IMR-90 (cell line): ENCODE results near the gene OR7G2. TPM values are rescaled to one million over a fixed set of nuclear protein-coding genes. Genes with fewer than 3 reads are reported as not detected.

ENCODE experiments used
- ATAC-seq: fragments of 200-7000 bp; cut with Tn5 transposase; 2 replicates; pipeline ENCODE4 v1.9.1; 2020; ENCODE audit warnings: low read depth, mild to moderate bottlenecking, moderate library complexity
- BruUV-seq: library from RNA; stranded (reverse); fragments of 400-500 nt; replicated peaks from 2 replicates; lab custom pipeline; 2021; lab: Mats Ljungman, UMichigan
- CTCF ChIA-PET: fragments of 300-600 bp; formaldehyde crosslinking; extraction: SDS; loops from one replicate; lab custom pipeline; 2021; ENCODE audit warnings: antibody characterized with exemption; lab: Yijun Ruan, JAX
- POLR2A ChIA-PET: fragments of 300-600 bp; sonication (Branson Sonifier 250); formaldehyde crosslinking; loops from one replicate; lab custom pipeline; 2022; ENCODE audit warnings: antibody characterized with exemption; ENCODE audit not compliant: unreplicated experiment; lab: Charles Lee
- DNase-seq: peaks from one replicate; pipeline ENCODE4 v3.0.0; 2013
- H2AFZ ChIP-seq: replicated peaks from 2 replicates; pipeline ENCODE3; 2013; ENCODE audit warnings: low read length, mild to moderate bottlenecking; ENCODE audit not compliant: poor library complexity
- H2AK5ac ChIP-seq: 2 replicates; pipeline ENCODE4 v1.6.1; 2013; ENCODE audit warnings: low read depth, low read length, inconsistent platforms
- H2AK9ac ChIP-seq: replicated peaks from 2 replicates; pipeline ENCODE3; 2013; ENCODE audit warnings: mild to moderate bottlenecking, low read depth, low read length, moderate library complexity; ENCODE audit not compliant: poor library complexity
- H2BK120ac ChIP-seq: 2 replicates; pipeline ENCODE4 v1.6.1; 2013; ENCODE audit warnings: low read depth, low read length, inconsistent platforms
- H2BK15ac ChIP-seq: 3 replicates; pipeline ENCODE4 v1.6.1; 2013; ENCODE audit warnings: low read depth, low read length, inconsistent platforms
- H2BK20ac ChIP-seq: 2 replicates; pipeline ENCODE4 v1.6.1; 2013; ENCODE audit warnings: low read depth, mild to moderate bottlenecking, inconsistent platforms, low read length, moderate library complexity
- H2BK5ac ChIP-seq: 2 replicates; pipeline ENCODE4 v1.6.1; 2013; ENCODE audit warnings: mild to moderate bottlenecking, low read depth, low read length, inconsistent platforms; ENCODE audit not compliant: poor library complexity, severe bottlenecking
- H3K14ac ChIP-seq: replicated peaks from 2 replicates; pipeline ENCODE4 v1.6.1; 2013; ENCODE audit warnings: low read depth, low read length, inconsistent platforms
- H3K18ac ChIP-seq: 2 replicates; pipeline ENCODE4 v1.6.1; 2013; ENCODE audit warnings: low read depth, low read length, control low read depth
- H3K23ac ChIP-seq: 2 replicates; pipeline ENCODE4 v1.6.1; 2013; ENCODE audit warnings: low read depth, low read length, inconsistent platforms
- H3K27ac ChIP-seq: 2 replicates; pipeline ENCODE4 v1.5.1; 2013; ENCODE audit warnings: mild to moderate bottlenecking, control low read depth, low read length; ENCODE audit not compliant: insufficient read depth
- H3K27me3 ChIP-seq: 2 replicates; pipeline ENCODE4 v1.6.1; 2013; ENCODE audit warnings: low read length; ENCODE audit not compliant: control insufficient read depth, insufficient read depth
- H3K36me3 ChIP-seq: 2 replicates; pipeline ENCODE4 v1.6.1; 2013; ENCODE audit warnings: low read length, mixed read lengths; ENCODE audit not compliant: control insufficient read depth, insufficient read depth
- H3K4ac ChIP-seq: 2 replicates; pipeline ENCODE4 v1.6.1; 2013; ENCODE audit warnings: low read depth, low read length, inconsistent platforms
- H3K4me1 ChIP-seq: 2 replicates; pipeline ENCODE4 v1.6.1; 2013; ENCODE audit warnings: low read length, mixed read lengths; ENCODE audit not compliant: control insufficient read depth, insufficient read depth
- H3K4me2 ChIP-seq: 2 replicates; pipeline ENCODE4 v1.6.1; 2013; ENCODE audit warnings: low read depth, mild to moderate bottlenecking, control low read depth, low read length, moderate library complexity
- H3K4me3 ChIP-seq: 2 replicates; pipeline ENCODE4 v1.5.1; 2013; ENCODE audit warnings: low read depth, mild to moderate bottlenecking, control low read depth, low read length, moderate library complexity; ENCODE audit not compliant: insufficient read depth
- H3K56ac ChIP-seq: 2 replicates; pipeline ENCODE4 v1.6.1; 2013; ENCODE audit warnings: low read length, inconsistent platforms; ENCODE audit not compliant: insufficient read depth; ENCODE audit errors: extremely low read depth
- H3K79me1 ChIP-seq, 2 experiments: 2 replicates each; pipeline ENCODE4 v1.6.1; 2013; ENCODE audit warnings: low read length in 2 of 2, inconsistent platforms in 1 of 2, low read depth in 1 of 2
- H3K9ac ChIP-seq: 2 replicates; pipeline ENCODE4 v1.6.1; 2013; ENCODE audit warnings: low read depth, low read length, control low read depth
- H3K9me1 ChIP-seq: 2 replicates; pipeline ENCODE4 v1.6.1; 2013; ENCODE audit warnings: low read length, inconsistent platforms; ENCODE audit not compliant: insufficient read depth
- H3K9me3 ChIP-seq: 2 replicates; pipeline ENCODE4 v1.6.1; 2013; ENCODE audit warnings: low read length; ENCODE audit not compliant: control insufficient read depth, insufficient read depth
- H4K20me1 ChIP-seq: 2 replicates; pipeline ENCODE4 v1.6.1; 2013; ENCODE audit warnings: low read length, inconsistent platforms; ENCODE audit not compliant: insufficient read depth
- H4K5ac ChIP-seq: 2 replicates; pipeline ENCODE4 v1.6.1; 2013; ENCODE audit warnings: mild to moderate bottlenecking, low read depth, low read length, control low read depth
- H4K8ac ChIP-seq, 2 experiments: 2 replicates each; pipeline ENCODE4 v1.6.1; 2013; ENCODE audit warnings: low read depth in 2 of 2, low read length in 2 of 2, control low read depth in 1 of 2, inconsistent platforms in 1 of 2
- H4K91ac ChIP-seq: 2 replicates; pipeline ENCODE4 v1.6.1; 2013; ENCODE audit warnings: low read depth, low read length, inconsistent platforms; ENCODE audit not compliant: insufficient read depth
- BHLHE40 ChIP-seq: fragments of 150-350 bp; IDR thresholded peaks from 2 replicates; pipeline ENCODE4 v1.6.1; 2016; ENCODE audit warnings: mild to moderate bottlenecking, low read depth, low read length
- CEBPB ChIP-seq: IDR thresholded peaks from 2 replicates; pipeline ENCODE4 v1.6.1; 2012; ENCODE audit warnings: low read depth, low read length, improper control_type of control experiment
- CHD1 ChIP-seq: IDR thresholded peaks from 2 replicates; pipeline ENCODE4 v1.6.1; 2012; ENCODE audit warnings: low read depth, low read length, improper control_type of control experiment
- MAFK ChIP-seq: IDR thresholded peaks from 2 replicates; pipeline ENCODE4 v1.6.1; 2012; ENCODE audit warnings: low read depth, low read length, improper control_type of control experiment
- MAZ ChIP-seq: IDR thresholded peaks from 2 replicates; pipeline ENCODE4 v1.6.1; 2012; ENCODE audit warnings: low read depth, mild to moderate bottlenecking, low read length, improper control_type of control experiment, moderate library complexity, borderline replicate concordance
- NFE2L2 ChIP-seq: fragments of 150-350 bp; IDR thresholded peaks from 2 replicates; pipeline ENCODE4 v1.6.1; 2016; ENCODE audit warnings: low read depth, mild to moderate bottlenecking, low read length
- POLR2A ChIP-seq: IDR thresholded peaks from 2 replicates; pipeline ENCODE4 v1.6.1; 2012; ENCODE audit warnings: mild to moderate bottlenecking, low read depth, low read length
- RAD21 ChIP-seq: IDR thresholded peaks from 2 replicates; pipeline ENCODE4 v1.6.1; 2012; ENCODE audit warnings: low read length, improper control_type of control experiment
- RCOR1 ChIP-seq: IDR thresholded peaks from 2 replicates; pipeline ENCODE4 v1.6.1; 2012; ENCODE audit warnings: mild to moderate bottlenecking, low read length, improper control_type of control experiment; ENCODE audit not compliant: insufficient replicate concordance
- RFX5 ChIP-seq: IDR thresholded peaks from 2 replicates; pipeline ENCODE4 v1.8.0; 2012; ENCODE audit warnings: low read depth, mild to moderate bottlenecking, low read length, moderate library complexity
- SMC3 ChIP-seq: fragments of 150-350 bp; IDR thresholded peaks from 2 replicates; pipeline ENCODE4 v1.6.1; 2016; ENCODE audit warnings: low read depth, mild to moderate bottlenecking, antibody characterized with exemption, low read length, moderate library complexity
- WGBS, 2 experiments: methylation state at CpG; one replicate each; pipeline versions ENCODE4 v1.1.5 to v1.1.7; 2013; ENCODE audit warnings: missing lambda C conversion rate in 2 of 2; ENCODE audit not compliant: insufficient read length in 1 of 2; ENCODE audit errors: extremely low coverage in 2 of 2; 5-methylcytosine and 5-hydroxymethylcytosine counted together
- dilution Hi-C: fragments of 300-500 bp; cut with HindIII; formaldehyde crosslinking; loops from one replicate; pipeline ENCODE4 v1.14.3; 2018; ENCODE audit warnings: low sequenced_read_pairs; ENCODE audit not compliant: unreplicated experiment
- in situ Hi-C: fragments of 300-500 bp; cut with MboI; formaldehyde crosslinking; loops from 3 replicates; pipeline ENCODE4 v1.14.3; 2019; ENCODE audit warnings: low sequenced_read_pairs, inconsistent platforms, mixed read lengths
- intact Hi-C: fragments of 100-400 bp; cut with micrococcal nuclease; formaldehyde crosslinking; loops from 2 replicates; pipeline ENCODE4 v1.10.0; 2022
- polyA plus RNA-seq, 3 experiments: library from polyadenylated mRNA; depleted of rRNA; stranded (reverse); fragments of >200 nt; gene quantifications; 2 replicates each; pipeline ENCODE4 v1.2.3, GENCODE V29; 2012; ENCODE audit warnings: low replicate concordance in 1 of 3
- total RNA-seq: library from RNA; depleted of rRNA; stranded (reverse); fragments of >200 nt; gene quantifications from 2 replicates; pipeline ENCODE4 v1.2.3, GENCODE V29; 2012
- TF ChIP-seq, protein P1 (sequence below): fragments of 150-350 bp; IDR thresholded peaks from 2 replicates; pipeline ENCODE4 v1.6.1; 2017; ENCODE audit warnings: mild to moderate bottlenecking, antibody characterized with exemption, low read length, low read depth
- TF ChIP-seq, protein P2 (sequence below): conservative IDR thresholded peaks from 2 replicates; pipeline ENCODE4 v1.5.1; 2012; ENCODE audit warnings: mild to moderate bottlenecking, low read depth, low read length, improper control_type of control experiment
- TF ChIP-seq, protein P3 (sequence below): fragments of 150-350 bp; IDR thresholded peaks from 2 replicates; pipeline ENCODE4 v1.6.1; 2016; ENCODE audit warnings: low read depth, mild to moderate bottlenecking, low read length, moderate library complexity, borderline replicate concordance

Gene OR7G2
- total and polyA plus RNA-seq, 2 of the 4 experiments (the other 2 are of a cell fraction): not detected

DNA sequence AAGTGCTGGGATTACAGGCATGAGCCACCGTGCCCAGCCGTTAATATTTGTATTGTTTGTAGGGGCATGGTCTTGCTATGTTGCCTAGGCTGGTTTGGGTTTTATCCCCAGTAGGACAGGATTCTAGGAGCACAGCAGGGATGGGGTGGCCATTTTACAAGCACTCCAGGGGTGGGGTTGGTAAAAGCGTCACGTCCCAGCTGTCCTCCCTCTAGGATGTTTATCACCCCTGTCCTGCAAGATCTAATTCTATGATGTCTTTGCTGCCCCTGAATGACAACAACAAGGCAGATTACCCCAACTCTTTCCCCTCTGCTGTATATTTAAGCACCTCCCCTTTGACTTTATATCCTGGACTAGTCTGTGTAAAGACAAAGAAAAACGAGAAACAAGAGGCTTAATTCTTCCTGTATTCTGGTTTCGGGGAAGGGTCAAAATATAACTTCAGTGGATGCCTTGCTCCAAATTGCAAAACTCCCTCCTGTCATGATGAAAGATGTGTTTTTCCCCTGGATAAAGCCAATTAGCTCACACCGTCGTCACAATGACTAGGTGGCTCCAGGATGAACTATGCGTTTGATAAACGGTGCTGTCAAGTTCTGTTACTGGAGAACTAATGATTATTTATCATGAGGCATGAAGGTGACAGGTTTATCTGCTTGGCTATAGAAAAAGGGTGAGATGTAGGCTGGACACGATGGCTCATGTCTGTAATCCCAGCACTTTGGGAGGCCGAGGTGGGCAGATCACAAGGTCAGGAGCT lies 48.2 kb downstream of the OR7G2 start:
- TF ChIP-seq POLR2A (no peak), RFX5 (no peak), CHD1 (no peak), RAD21 (no peak), RCOR1 (no peak), CEBPB (no peak), MAZ (no peak), MAFK (no peak), NFE2L2 (no peak), SMC3 (no peak), BHLHE40 (no peak)
- TF ChIP-seq, protein P1, sequence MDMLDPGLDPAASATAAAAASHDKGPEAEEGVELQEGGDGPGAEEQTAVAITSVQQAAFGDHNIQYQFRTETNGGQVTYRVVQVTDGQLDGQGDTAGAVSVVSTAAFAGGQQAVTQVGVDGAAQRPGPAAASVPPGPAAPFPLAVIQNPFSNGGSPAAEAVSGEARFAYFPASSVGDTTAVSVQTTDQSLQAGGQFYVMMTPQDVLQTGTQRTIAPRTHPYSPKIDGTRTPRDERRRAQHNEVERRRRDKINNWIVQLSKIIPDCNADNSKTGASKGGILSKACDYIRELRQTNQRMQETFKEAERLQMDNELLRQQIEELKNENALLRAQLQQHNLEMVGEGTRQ: no peak
- TF ChIP-seq, protein P2, sequence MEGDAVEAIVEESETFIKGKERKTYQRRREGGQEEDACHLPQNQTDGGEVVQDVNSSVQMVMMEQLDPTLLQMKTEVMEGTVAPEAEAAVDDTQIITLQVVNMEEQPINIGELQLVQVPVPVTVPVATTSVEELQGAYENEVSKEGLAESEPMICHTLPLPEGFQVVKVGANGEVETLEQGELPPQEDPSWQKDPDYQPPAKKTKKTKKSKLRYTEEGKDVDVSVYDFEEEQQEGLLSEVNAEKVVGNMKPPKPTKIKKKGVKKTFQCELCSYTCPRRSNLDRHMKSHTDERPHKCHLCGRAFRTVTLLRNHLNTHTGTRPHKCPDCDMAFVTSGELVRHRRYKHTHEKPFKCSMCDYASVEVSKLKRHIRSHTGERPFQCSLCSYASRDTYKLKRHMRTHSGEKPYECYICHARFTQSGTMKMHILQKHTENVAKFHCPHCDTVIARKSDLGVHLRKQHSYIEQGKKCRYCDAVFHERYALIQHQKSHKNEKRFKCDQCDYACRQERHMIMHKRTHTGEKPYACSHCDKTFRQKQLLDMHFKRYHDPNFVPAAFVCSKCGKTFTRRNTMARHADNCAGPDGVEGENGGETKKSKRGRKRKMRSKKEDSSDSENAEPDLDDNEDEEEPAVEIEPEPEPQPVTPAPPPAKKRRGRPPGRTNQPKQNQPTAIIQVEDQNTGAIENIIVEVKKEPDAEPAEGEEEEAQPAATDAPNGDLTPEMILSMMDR: no peak
- TF ChIP-seq, protein P3, sequence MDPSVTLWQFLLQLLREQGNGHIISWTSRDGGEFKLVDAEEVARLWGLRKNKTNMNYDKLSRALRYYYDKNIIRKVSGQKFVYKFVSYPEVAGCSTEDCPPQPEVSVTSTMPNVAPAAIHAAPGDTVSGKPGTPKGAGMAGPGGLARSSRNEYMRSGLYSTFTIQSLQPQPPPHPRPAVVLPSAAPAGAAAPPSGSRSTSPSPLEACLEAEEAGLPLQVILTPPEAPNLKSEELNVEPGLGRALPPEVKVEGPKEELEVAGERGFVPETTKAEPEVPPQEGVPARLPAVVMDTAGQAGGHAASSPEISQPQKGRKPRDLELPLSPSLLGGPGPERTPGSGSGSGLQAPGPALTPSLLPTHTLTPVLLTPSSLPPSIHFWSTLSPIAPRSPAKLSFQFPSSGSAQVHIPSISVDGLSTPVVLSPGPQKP: no peak
- no TSS peak for BruUV-seq
- 10% methylated on average over 2 of the region's 12 CpGs; no CpG with 5 or more reads in 1 of the 2 experiments for WGBS, 2 experiments

More for the DNA sequence above, 48.2 kb downstream of the OR7G2 start:
- H4K91ac ChIP-seq: no peak overlapping the region
- H3K4me2 ChIP-seq: no peak overlapping the region
- H4K8ac ChIP-seq: no peak overlapping the region
- no peak for ATAC-seq
- POLR2A ChIA-PET: no interaction called here
- H3K36me3 ChIP-seq: no peaks in the 10 kb centered on the region
- H3K14ac ChIP-seq: no peak overlapping the region
- H3K4ac ChIP-seq: no peak overlapping the region
- no peak overlapping the region for H3K4me3 ChIP-seq
- no peak overlapping the region for H3K18ac ChIP-seq
- H3K23ac ChIP-seq: no peak overlapping the region
- dilution Hi-C loops (no loop called here), in situ Hi-C loops (no loop called here), intact Hi-C loops (no loop called here)
- H3K27me3 ChIP-seq: no peaks in the 10 kb centered on the region
- H2BK120ac ChIP-seq: no peak overlapping the region
- no peak overlapping the region for H3K27ac ChIP-seq
- no peak overlapping the region for H3K9ac ChIP-seq
- H4K20me1 ChIP-seq: no peaks in the 10 kb centered on the region
- CTCF ChIA-PET: no interaction called here
- no peaks in the 10 kb centered on the region for H3K79me1 ChIP-seq
- no peaks in the 10 kb centered on the region for H3K4me1 ChIP-seq
- no peak overlapping the region for H2AK5ac ChIP-seq
- no peak overlapping the region for H2AFZ ChIP-seq
- no peak overlapping the region for H2AK9ac ChIP-seq
- H2BK20ac ChIP-seq: no peak overlapping the region
- no peak overlapping the region for H3K56ac ChIP-seq
- DNase-seq: no peak
- peaks cover 9% of the 10 kb centered on the region for H3K9me3 ChIP-seq
- no peaks in the 10 kb centered on the region for H3K9me1 ChIP-seq
- H2BK5ac ChIP-seq: no peak overlapping the region
- H4K5ac ChIP-seq: no peak overlapping the region
- H2BK15ac ChIP-seq: no peak overlapping the region
